ENCODE results near the gene RESF1.

Gene RESF1, protein sequence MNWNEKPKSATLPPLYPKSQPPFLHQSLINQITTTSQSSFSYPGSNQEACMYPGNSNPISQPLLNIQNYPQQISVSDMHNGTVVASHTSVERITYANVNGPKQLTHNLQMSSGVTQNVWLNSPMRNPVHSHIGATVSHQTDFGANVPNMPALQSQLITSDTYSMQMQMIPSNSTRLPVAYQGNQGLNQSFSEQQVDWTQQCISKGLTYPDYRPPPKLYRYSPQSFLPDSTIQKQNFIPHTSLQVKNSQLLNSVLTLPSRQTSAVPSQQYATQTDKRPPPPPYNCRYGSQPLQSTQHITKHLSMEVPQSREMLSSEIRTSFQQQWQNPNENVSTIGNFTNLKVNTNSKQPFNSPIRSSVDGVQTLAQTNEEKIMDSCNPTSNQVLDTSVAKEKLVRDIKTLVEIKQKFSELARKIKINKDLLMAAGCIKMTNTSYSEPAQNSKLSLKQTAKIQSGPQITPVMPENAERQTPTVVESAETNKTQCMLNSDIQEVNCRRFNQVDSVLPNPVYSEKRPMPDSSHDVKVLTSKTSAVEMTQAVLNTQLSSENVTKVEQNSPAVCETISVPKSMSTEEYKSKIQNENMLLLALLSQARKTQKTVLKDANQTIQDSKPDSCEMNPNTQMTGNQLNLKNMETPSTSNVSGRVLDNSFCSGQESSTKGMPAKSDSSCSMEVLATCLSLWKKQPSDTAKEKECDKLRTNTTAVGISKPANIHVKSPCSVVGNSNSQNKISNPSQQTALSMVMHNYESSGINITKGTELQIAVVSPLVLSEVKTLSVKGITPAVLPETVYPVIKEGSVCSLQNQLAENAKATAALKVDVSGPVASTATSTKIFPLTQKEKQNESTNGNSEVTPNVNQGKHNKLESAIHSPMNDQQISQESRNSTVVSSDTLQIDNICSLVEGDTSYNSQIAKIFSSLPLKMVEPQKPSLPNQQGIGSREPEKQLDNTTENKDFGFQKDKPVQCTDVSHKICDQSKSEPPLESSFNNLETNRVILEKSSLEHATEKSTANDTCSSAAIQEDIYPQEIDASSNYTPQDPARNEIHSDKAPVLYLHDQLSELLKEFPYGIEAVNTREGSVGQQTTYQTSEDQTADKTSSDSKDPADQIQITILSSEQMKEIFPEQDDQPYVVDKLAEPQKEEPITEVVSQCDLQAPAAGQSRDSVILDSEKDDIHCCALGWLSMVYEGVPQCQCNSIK (N-terminal part only)

GRCh38 chr12:31959161-31959700 lies at the start of gene RESF1:
TSS of gene RESF1 (plus strand) at chr12:31959415. CDS start at chr12:31980956, 21,541 bp downstream.
- H3K9me3 ChIP-seq (ENCODE audit: severe bottlenecking) = peaks cover under 1% of the 10 kb centered on the region
- peak within 1 kb of the TSS; percentile 81 for H3K27ac ChIP-seq
- TF ChIP-seq CTCF (IDR thresholded peaks at IDR 0.05; ENCODE audit: low read depth, low read length) = no peak
- H3K27me3 ChIP-seq (ENCODE audit: insufficient read depth, low read depth, severe bottlenecking) = no peaks in the 10 kb centered on the region
- H3K36me3 ChIP-seq = peaks cover 7% of the 10 kb centered on the region
- peak within 1 kb of the TSS; percentile 68 for H3K4me3 ChIP-seq (ENCODE audit: low read depth, low read length)
- DNase-seq = peak; percentile 88

- H3K9me3 ChIP-seq (ENCODE audit: severe bottlenecking) = no peaks in the 10 kb centered on the region
- DNase-seq = no peak
- H3K4me3 ChIP-seq (ENCODE audit: low read depth, low read length) = no peak overlapping the region
- no peak for TF ChIP-seq CTCF (IDR thresholded peaks at IDR 0.05; ENCODE audit: low read depth, low read length)
- H3K36me3 ChIP-seq = no peaks in the 10 kb centered on the region
- H3K27me3 ChIP-seq (ENCODE audit: insufficient read depth, low read depth, severe bottlenecking) = no peaks in the 10 kb centered on the region
- no peak overlapping the region for H3K27ac ChIP-seq
Measured at GRCh38 chr12:31914927-31915326, 44.3 kb upstream of the RESF1 start.

- Histone ChIP-seq H3K36me3 (no peaks in the 10 kb centered on the region), H3K9me3 (ENCODE audit: severe bottlenecking) (no peaks in the 10 kb centered on the region), H3K4me3 (ENCODE audit: low read depth, low read length) (no peak overlapping the region), H3K27ac (no peak overlapping the region), H3K27me3 (ENCODE audit: insufficient read depth, low read depth, severe bottlenecking) (no peaks in the 10 kb centered on the region)
- no peak for TF ChIP-seq CTCF (IDR thresholded peaks at IDR 0.05; ENCODE audit: low read depth, low read length)
- no peak for DNase-seq
Measured at GRCh38 chr12:31915446-31915845, 43.8 kb upstream of the RESF1 start.

- Histone ChIP-seq H3K4me3 (ENCODE audit: low read depth, low read length) (no peak overlapping the region), H3K36me3 (no peaks in the 10 kb centered on the region), H3K27ac (no peak overlapping the region), H3K27me3 (ENCODE audit: insufficient read depth, low read depth, severe bottlenecking) (no peaks in the 10 kb centered on the region), H3K9me3 (ENCODE audit: severe bottlenecking) (peaks cover 14% of the 10 kb centered on the region)
- TF ChIP-seq CTCF (IDR thresholded peaks at IDR 0.05; ENCODE audit: low read depth, low read length) = no peak
- DNase-seq = no peak
Measured at GRCh38 chr12:31922341-31923062, 36.7 kb upstream of the RESF1 start.

GRCh38 chr12:31923063-31923412 lies 36.2 kb upstream of the RESF1 start:
- no peak for TF ChIP-seq CTCF (IDR thresholded peaks at IDR 0.05; ENCODE audit: low read depth, low read length)
- Histone ChIP-seq H3K27ac (no peak overlapping the region), H3K36me3 (no peaks in the 10 kb centered on the region), H3K4me3 (ENCODE audit: low read depth, low read length) (no peak overlapping the region), H3K9me3 (ENCODE audit: severe bottlenecking) (peaks cover 14% of the 10 kb centered on the region), H3K27me3 (ENCODE audit: insufficient read depth, low read depth, severe bottlenecking) (no peaks in the 10 kb centered on the region)
- DNase-seq = no peak

Data from WERI-Rb-1 (cell line).